Sigmoid colon (tissue), 7 donors: ENCODE data around the gene IL36G. TPM values are rescaled to one million over a fixed set of nuclear protein-coding genes. Genes with fewer than 3 reads are reported as not detected.

Source experiments
- DNase-seq: peaks from one replicate; pipeline ENCODE4 v3.0.0-alpha.2; 2019
- H3K27ac ChIP-seq, 4 donors: fragments of 200-600 bp; sonication (generic); one replicate each; pipeline ENCODE4 v1.5.1; 2016 to 2019; ENCODE audit warnings: mild to moderate bottlenecking in 1 of 4
- H3K27me3 ChIP-seq, 3 donors: fragments of 200-600 bp; sonication (generic); one replicate each; pipeline ENCODE4 v1.5.1; 2019; ENCODE audit warnings: mild to moderate bottlenecking in 1 of 3
- H3K36me3 ChIP-seq, 4 donors: fragments of 200-600 bp; sonication (generic); one replicate each; pipeline ENCODE4 v1.5.1; 2016 to 2019
- H3K4me1 ChIP-seq, 4 donors: fragments of 200-600 bp; sonication (generic); one replicate each; pipeline ENCODE4 v1.5.1; 2017 to 2019
- H3K4me3 ChIP-seq, 4 donors: fragments of 200-600 bp; sonication (generic); one replicate each; pipeline ENCODE4 v1.5.1; 2017 to 2019; ENCODE audit warnings: mild to moderate bottlenecking in 2 of 4, moderate library complexity in 1 of 4
- H3K9me3 ChIP-seq, 4 donors: fragments of 200-600 bp in 3 of 4; sonication (generic) in 3 of 4; one replicate each; pipeline versions ENCODE4 v1.5.1 to v1.6.1; 2013 to 2019
- EP300 ChIP-seq, 4 donors: sonication (generic); formaldehyde crosslinking; IDR thresholded peaks; one replicate each; pipeline ENCODE4 v1.6.1; 2017; ENCODE audit warnings: antibody characterized with exemption in 4 of 4
- POLR2A ChIP-seq, 2 donors: fragments of 450-650 bp; IDR thresholded peaks; one replicate each; pipeline ENCODE4 v1.6.1; 2016; ENCODE audit warnings: antibody characterized with exemption in 2 of 2, mild to moderate bottlenecking in 2 of 2, moderate library complexity in 2 of 2
- POLR2AphosphoS5 ChIP-seq, 4 donors: sonication (generic); formaldehyde crosslinking; IDR thresholded peaks; one replicate each; pipeline ENCODE4 v1.6.1; 2017; ENCODE audit warnings: antibody characterized with exemption in 4 of 4
- WGBS, 2 donors: extraction: QIAGEN DNeasy Blood & Tissue Kit; methylation state at CpG; one replicate each; pipeline ENCODE4 v1.1.7; 2013; 5-methylcytosine and 5-hydroxymethylcytosine counted together
- intact Hi-C: fragments of 100-400 bp; cut with DNase I; formaldehyde crosslinking; loops from one replicate; pipeline ENCODE4 v1.15.1; 2023
- polyA plus RNA-seq, 3 donors: library from polyadenylated mRNA; stranded (reverse); fragments of 200-250 nt; gene quantifications; one replicate each; pipeline ENCODE4 v1.2.3, GENCODE V29; 2013
- total RNA-seq, 4 donors: library from RNA; depleted of rRNA; stranded (reverse); fragments of >200 nt; gene quantifications; one replicate each; pipeline ENCODE4 v1.1.0, GENCODE V29; 2016
- TF ChIP-seq, protein P1 (sequence below), 4 experiments: fragments of 450-650 bp in 3 of 4; fragments of 200-600 bp in 1 of 4; IDR thresholded peaks; one replicate each; pipeline ENCODE4 v1.5.1; 2016 to 2019; ENCODE audit warnings: antibody characterized with exemption in 4 of 4, mild to moderate bottlenecking in 3 of 4, moderate library complexity in 2 of 4
- donor health status: healthy with polysubstance abuse.
- donor health status: Bipolar disorder and iron deficiency.
- donor health status: healthy.

The IL36G gene
- total and polyA plus RNA-seq, 7 donors, result 0.17 TPM; not detected in 6

DNA sequence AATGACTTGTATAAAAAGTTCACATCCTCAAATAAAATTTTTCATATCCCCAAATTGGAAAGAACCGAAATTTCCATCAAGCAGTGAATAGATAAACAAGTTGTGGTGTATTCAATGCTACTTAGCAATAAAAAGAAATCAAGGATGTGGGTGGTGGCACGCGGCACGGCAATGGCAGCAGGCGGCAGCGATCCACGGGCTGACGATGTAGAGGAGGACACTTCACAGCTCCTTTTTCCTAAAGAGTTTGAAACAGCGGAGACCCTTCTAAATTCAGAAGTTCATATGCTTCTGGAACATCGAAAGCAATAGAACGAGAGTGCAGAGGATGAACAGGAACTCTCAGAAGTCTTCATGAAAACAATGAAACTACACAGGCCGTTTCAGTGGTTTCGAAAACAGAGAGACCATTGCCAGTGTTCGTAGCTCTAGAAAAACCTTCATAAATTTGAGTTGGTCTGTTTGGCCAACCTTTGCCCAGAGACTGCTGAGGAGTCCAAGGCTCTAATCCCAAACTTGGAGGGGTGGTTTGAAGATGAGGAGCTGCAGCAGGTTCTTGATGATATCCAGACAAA lies 17.6 kb downstream of the IL36G start:
- intact Hi-C loops, result no loop called here
- Histone ChIP-seq H3K4me1 (no peaks in the 10 kb centered on the region), H3K27me3 (no peaks in the 10 kb centered on the region), H3K9me3 (peaks cover 0 to 16% (median 9%) of the 10 kb centered on the region in 4 donors), H3K4me3 (no peak overlapping the region), H3K36me3 (no peaks in the 10 kb centered on the region), H3K27ac (no peak overlapping the region)
- no peak for TF ChIP-seq EP300 (IDR thresholded peaks at IDR 0.05)
- no peak for TF ChIP-seq POLR2AphosphoS5 (IDR thresholded peaks at IDR 0.05)
- TF ChIP-seq, protein P1, sequence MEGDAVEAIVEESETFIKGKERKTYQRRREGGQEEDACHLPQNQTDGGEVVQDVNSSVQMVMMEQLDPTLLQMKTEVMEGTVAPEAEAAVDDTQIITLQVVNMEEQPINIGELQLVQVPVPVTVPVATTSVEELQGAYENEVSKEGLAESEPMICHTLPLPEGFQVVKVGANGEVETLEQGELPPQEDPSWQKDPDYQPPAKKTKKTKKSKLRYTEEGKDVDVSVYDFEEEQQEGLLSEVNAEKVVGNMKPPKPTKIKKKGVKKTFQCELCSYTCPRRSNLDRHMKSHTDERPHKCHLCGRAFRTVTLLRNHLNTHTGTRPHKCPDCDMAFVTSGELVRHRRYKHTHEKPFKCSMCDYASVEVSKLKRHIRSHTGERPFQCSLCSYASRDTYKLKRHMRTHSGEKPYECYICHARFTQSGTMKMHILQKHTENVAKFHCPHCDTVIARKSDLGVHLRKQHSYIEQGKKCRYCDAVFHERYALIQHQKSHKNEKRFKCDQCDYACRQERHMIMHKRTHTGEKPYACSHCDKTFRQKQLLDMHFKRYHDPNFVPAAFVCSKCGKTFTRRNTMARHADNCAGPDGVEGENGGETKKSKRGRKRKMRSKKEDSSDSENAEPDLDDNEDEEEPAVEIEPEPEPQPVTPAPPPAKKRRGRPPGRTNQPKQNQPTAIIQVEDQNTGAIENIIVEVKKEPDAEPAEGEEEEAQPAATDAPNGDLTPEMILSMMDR (IDR thresholded peaks at IDR 0.05), result no peak
- no peak for TF ChIP-seq POLR2A (IDR thresholded peaks at IDR 0.05)
- no peak for DNase-seq
- WGBS, 2 donors, result 83 to 87% methylated on average over 14 of the region's 14 CpGs

DNA sequence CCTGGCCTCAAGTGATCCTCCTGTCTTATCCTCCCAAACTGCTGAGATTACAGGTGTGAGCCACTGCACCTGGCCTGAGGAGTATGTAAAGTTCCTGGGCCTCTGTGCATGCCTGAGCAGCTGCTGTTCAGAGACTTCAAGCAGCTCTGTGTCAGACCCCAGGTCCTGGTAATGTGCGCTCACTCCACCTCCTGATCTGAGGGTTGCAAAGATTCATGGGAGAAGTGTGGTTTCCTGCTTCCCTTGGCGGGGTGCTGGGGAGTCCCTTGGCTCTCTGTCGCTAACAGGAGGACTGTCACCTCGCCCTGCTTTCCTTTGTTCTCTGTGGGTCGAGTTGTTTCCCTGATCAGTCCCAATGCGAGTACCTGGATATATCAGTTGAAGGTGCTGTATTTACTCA lies 18.8 kb downstream of the IL36G start:
- intact Hi-C loops, result no loop called here
- H3K27me3 ChIP-seq, result no peaks in the 10 kb centered on the region
- no peak for DNase-seq
- TF ChIP-seq POLR2AphosphoS5 (IDR thresholded peaks at IDR 0.05) (no peak), POLR2A (IDR thresholded peaks at IDR 0.05) (no peak), EP300 (IDR thresholded peaks at IDR 0.05) (no peak)
- TF ChIP-seq, protein P1 (IDR thresholded peaks at IDR 0.05), result no peak
- no peak overlapping the region for H3K27ac ChIP-seq
- H3K9me3 ChIP-seq, result peaks cover 0 to 16% (median 12%) of the 10 kb centered on the region in 4 donors
- 43 to 72% methylated on average over 6 of the region's 6 CpGs for WGBS, 2 donors
- H3K4me1 ChIP-seq, result no peaks in the 10 kb centered on the region
- H3K36me3 ChIP-seq, result no peaks in the 10 kb centered on the region
- no peak overlapping the region for H3K4me3 ChIP-seq

DNA sequence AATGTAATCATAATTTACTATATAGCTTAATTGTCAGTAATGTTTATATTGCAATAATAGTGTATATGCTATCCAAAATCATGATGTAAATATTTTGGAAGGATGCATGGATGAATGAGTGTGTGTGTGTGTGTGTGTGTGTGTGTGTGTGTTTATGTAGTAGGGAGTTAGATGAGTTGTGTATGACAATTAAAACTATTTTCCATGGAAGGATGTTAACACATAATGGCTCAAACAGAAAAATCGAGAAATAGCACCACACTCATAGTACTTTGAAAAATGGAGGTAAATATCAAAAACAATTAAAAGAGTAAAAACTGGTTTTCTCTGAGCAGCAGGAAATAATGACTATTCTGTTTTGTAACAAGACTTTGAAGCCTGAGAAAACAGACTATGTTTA lies 19.3 kb downstream of the IL36G start:
- Histone ChIP-seq H3K4me3 (no peak overlapping the region), H3K36me3 (no peaks in the 10 kb centered on the region), H3K4me1 (no peaks in the 10 kb centered on the region), H3K9me3 (peaks cover 0 to 13% (median 10%) of the 10 kb centered on the region in 4 donors), H3K27ac (no peak overlapping the region), H3K27me3 (no peaks in the 10 kb centered on the region)
- intact Hi-C loops, result no loop called here
- TF ChIP-seq POLR2AphosphoS5 (IDR thresholded peaks at IDR 0.05) (no peak), EP300 (IDR thresholded peaks at IDR 0.05) (no peak), POLR2A (IDR thresholded peaks at IDR 0.05) (no peak)
- TF ChIP-seq, protein P1 (IDR thresholded peaks at IDR 0.05), result no peak
- WGBS, 2 donors, result 69 to 78% methylated on average over 1 of the region's 1 CpG
- DNase-seq, result no peak

DNA sequence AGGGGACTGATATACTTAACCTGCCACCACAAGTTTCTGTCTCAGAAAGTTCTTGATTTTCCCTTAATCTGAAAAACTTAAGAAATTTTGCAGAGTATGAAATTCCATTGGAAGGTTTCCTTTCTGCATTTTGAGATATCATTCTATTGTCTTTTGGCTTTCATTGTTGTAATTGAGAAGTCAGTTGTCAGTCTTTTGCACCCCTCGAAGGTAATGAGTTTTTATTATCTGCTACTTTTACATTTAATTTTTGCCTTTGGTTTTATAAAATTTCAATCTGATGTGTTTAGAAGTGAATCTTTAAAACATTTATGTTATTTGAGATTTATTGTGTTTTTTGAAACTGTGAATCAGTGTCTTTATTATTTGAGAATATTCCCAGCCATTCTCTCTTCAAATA lies 22.6 kb downstream of the IL36G start:
- DNase-seq, result no peak
- no peaks in the 10 kb centered on the region for H3K27me3 ChIP-seq
- H3K9me3 ChIP-seq, result peaks cover 0 to 13% (median 4%) of the 10 kb centered on the region in 4 donors
- H3K4me1 ChIP-seq, result no peaks in the 10 kb centered on the region
- intact Hi-C loops, result no loop called here
- WGBS, 2 donors, result 61 to 89% methylated on average over 1 of the region's 1 CpG
- no peak overlapping the region for H3K4me3 ChIP-seq
- TF ChIP-seq, protein P1 (IDR thresholded peaks at IDR 0.05), result no peak
- TF ChIP-seq EP300 (IDR thresholded peaks at IDR 0.05) (no peak), POLR2A (IDR thresholded peaks at IDR 0.05) (no peak), POLR2AphosphoS5 (IDR thresholded peaks at IDR 0.05) (no peak)
- H3K36me3 ChIP-seq, result no peaks in the 10 kb centered on the region
- no peak overlapping the region for H3K27ac ChIP-seq

DNA sequence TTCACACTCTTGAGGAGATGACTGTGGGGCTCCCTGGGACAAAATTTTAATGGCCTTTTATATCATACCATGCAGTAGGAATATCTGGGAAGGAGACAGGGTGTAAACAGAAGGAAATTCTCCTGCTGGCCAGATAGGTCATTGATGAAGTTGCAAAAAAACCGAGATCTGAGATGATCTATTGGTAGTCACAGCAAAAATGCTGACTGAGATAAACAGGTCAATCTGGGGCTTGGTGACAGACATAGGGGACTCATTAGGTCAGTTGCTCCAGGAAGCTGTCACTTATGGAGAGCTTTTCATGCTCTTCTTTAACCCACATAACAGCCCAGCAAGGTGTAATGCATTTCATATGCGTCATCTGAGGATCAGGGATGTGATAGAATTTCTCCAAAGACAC lies 24.9 kb downstream of the IL36G start:
- Histone ChIP-seq H3K36me3 (no peaks in the 10 kb centered on the region), H3K9me3 (peaks cover 0 to 13% (median 4%) of the 10 kb centered on the region in 4 donors), H3K27me3 (no peaks in the 10 kb centered on the region), H3K4me1 (no peaks in the 10 kb centered on the region), H3K4me3 (no peak overlapping the region), H3K27ac (no peak overlapping the region)
- intact Hi-C loops, result no loop called here
- TF ChIP-seq POLR2AphosphoS5 (IDR thresholded peaks at IDR 0.05) (no peak), POLR2A (IDR thresholded peaks at IDR 0.05) (no peak), EP300 (IDR thresholded peaks at IDR 0.05) (no peak)
- TF ChIP-seq, protein P1 (IDR thresholded peaks at IDR 0.05), result no peak
- DNase-seq, result no peak
- WGBS, 2 donors, result 75 to 78% methylated on average over 2 of the region's 2 CpGs
